ENCODE measurements around the gene PDCL3.

The PDCL3 gene

GRCh38 chr2:100561191-100561590, 1.6 kb upstream of the PDCL3 start:
- DNase-seq: no peak

- DNase-seq: no peak
These were observed 834 bp downstream of the PDCL3 start for GRCh38 chr2:100563407-100564247.

GRCh38 chr2:100568989-100569388, 6.2 kb downstream of the PDCL3 start:
- no peak for DNase-seq

GRCh38 chr2:100571668-100572067, 8.9 kb downstream of the PDCL3 start:
- DNase-seq: no peak

- no peak for DNase-seq
These were observed 15.0 kb downstream of the PDCL3 start for GRCh38 chr2:100577777-100578176.

- DNase-seq: no peak
These were observed 17.8 kb downstream of the PDCL3 start for GRCh38 chr2:100580367-100581276.

GRCh38 chr2:100581277-100581612, 18.5 kb downstream of the PDCL3 start:
- DNase-seq: no peak

GRCh38 chr2:100584816-100585215, 22.0 kb downstream of the PDCL3 start:
- DNase-seq: no peak

- DNase-seq: no peak
These were observed 25.4 kb downstream of the PDCL3 start for GRCh38 chr2:100588071-100588786.

- DNase-seq: no peak
These were observed 26.7 kb downstream of the PDCL3 start for GRCh38 chr2:100589527-100589926.

GRCh38 chr2:100592226-100592625, 29.4 kb downstream of the PDCL3 start:
- no peak for DNase-seq

GRCh38 chr2:100596465-100596864, 33.7 kb downstream of the PDCL3 start:
- no peak for DNase-seq

GRCh38 chr2:100599566-100599965, 36.8 kb downstream of the PDCL3 start:
- DNase-seq: no peak

GRCh38 chr2:100601661-100602060, 38.9 kb downstream of the PDCL3 start:
- no peak for DNase-seq

GRCh38 chr2:100603414-100603813, 40.6 kb downstream of the PDCL3 start:
- DNase-seq: no peak

GRCh38 chr2:100603948-100604633, 41.3 kb downstream of the PDCL3 start:
- peak in 1 of 2 experiments; percentile 33 for DNase-seq

GRCh38 chr2:100606332-100606725, 43.5 kb downstream of the PDCL3 start:
- DNase-seq: no peak

GRCh38 chr2:100606726-100607343, 44.0 kb downstream of the PDCL3 start:
- DNase-seq: no peak

- no peak for DNase-seq
These were observed 47.6 kb downstream of the PDCL3 start for GRCh38 chr2:100610381-100610831.

GRCh38 chr2:100611079-100612029, 48.6 kb downstream of the PDCL3 start:
- DNase-seq: no peak

Data from cerebellar nuclear complex (tissue), 1 donor.